K562 (cell line): ENCODE results near the gene AACS. TPM values are rescaled to one million over a fixed set of nuclear protein-coding genes. Genes with fewer than 3 reads are reported as not detected.
"Not testable (repeated sequence)": the region's sequence is repeated elsewhere in the genome, so short reads cannot be mapped to it uniquely, and the experiment has no call there.

Experiments
- ATAC-seq: fragments of 200-7000 bp; cut with Tn5 transposase; 3 replicates; pipeline ENCODE4 v1.9.1; 2020; ENCODE audit warnings: moderate library complexity
- BruUV-seq: library from RNA; stranded (reverse); fragments of 400-500 nt; replicated peaks from 2 replicates; lab custom pipeline; 2021; lab: Mats Ljungman, UMichigan
- CTCF ChIA-PET: fragments of 300-600 bp; formaldehyde crosslinking; extraction: SDS; loops from one replicate; lab custom pipeline; 2021; ENCODE audit warnings: low intra/inter-chr PET ratio; lab: Yijun Ruan, JAX
- POLR2A ChIA-PET: fragments of 300-600, 350-650 bp; sonication (Branson Sonifier 250); formaldehyde crosslinking; extraction: SDS; loops from one replicate; lab custom pipeline; 2021; ENCODE audit warnings: antibody characterized with exemption, inconsistent platforms; lab: Yijun Ruan, JAX
- DNase-seq, 4 experiments: peaks; one replicate each; pipeline versions ENCODE4 v3.0.0 to v3.0.0-alpha.2; 2011 to 2018; ENCODE audit warnings: low spot score in 3 of 4, mixed read lengths in 3 of 4; ENCODE audit errors: extremely low read depth in 1 of 4
- FAIRE-seq: peaks from 2 replicates; lab custom pipeline; 2011; peaks lifted over from hg19 to GRCh38; lab: Jason Lieb, UNC
- H2AFZ ChIP-seq: 2 replicates; pipeline ENCODE4 v1.6.0; 2011; ENCODE audit warnings: low read depth, low read length, control low read depth, inconsistent platforms
- H3K27ac ChIP-seq: fragments of 200-600 bp; 3 replicates; pipeline ENCODE4 v1.8.0; 2011; ENCODE audit warnings: low read depth, mild to moderate bottlenecking, control low read depth, inconsistent platforms, low read length, moderate library complexity, mixed read lengths; ENCODE audit errors: extremely low read depth
- H3K27me3 ChIP-seq, 2 experiments: fragments of 300-600 bp in 1 of 2; 2 replicates in 1 of 2; 3 replicates in 1 of 2; pipeline versions ENCODE4 v1.6.0 to v1.8.0; 2011; ENCODE audit warnings: inconsistent platforms in 2 of 2, low read length in 2 of 2, mild to moderate bottlenecking in 1 of 2, mixed read lengths in 1 of 2, moderate library complexity in 1 of 2; ENCODE audit not compliant: control insufficient read depth in 2 of 2, insufficient read depth in 2 of 2
- H3K36me3 ChIP-seq: fragments of 300-600 bp; 3 replicates; pipeline ENCODE4 v1.8.0; 2011; ENCODE audit warnings: mild to moderate bottlenecking, low read length, inconsistent platforms; ENCODE audit not compliant: control insufficient read depth, insufficient read depth
- H3K4me1 ChIP-seq, 2 experiments: fragments of 200-600 bp in 1 of 2; replicated peaks in 1 of 2; 2 replicates in 1 of 2; 3 replicates in 1 of 2; pipeline versions ENCODE4 v1.5.1 to v1.8.0; 2011; ENCODE audit warnings: inconsistent platforms in 2 of 2, low read length in 2 of 2, mild to moderate bottlenecking in 1 of 2, mixed read lengths in 1 of 2, moderate library complexity in 1 of 2; ENCODE audit not compliant: control insufficient read depth in 2 of 2, insufficient read depth in 2 of 2
- H3K4me2 ChIP-seq: 2 replicates; pipeline ENCODE4 v1.6.1; 2011; ENCODE audit warnings: low read length, control low read depth, inconsistent platforms, mixed read lengths; ENCODE audit not compliant: insufficient read depth
- H3K4me3 ChIP-seq: fragments of 200-600 bp; sonication (generic), shearing (Covaris generic); 2 replicates; pipeline ENCODE4 v1.5.1; 2016; ENCODE audit warnings: control low read depth, inconsistent platforms
- H3K79me2 ChIP-seq: fragments of 200-600 bp; 3 replicates; pipeline ENCODE4 v1.8.0; 2011; ENCODE audit warnings: low read length, inconsistent platforms; ENCODE audit not compliant: control insufficient read depth, insufficient read depth
- H3K9ac ChIP-seq, 2 experiments: 2 replicates each; pipeline versions ENCODE4 v1.6.0 to v1.6.1; 2011; ENCODE audit warnings: low read depth in 2 of 2, low read length in 2 of 2, control low read depth in 1 of 2, inconsistent platforms in 1 of 2, mild to moderate bottlenecking in 1 of 2, mixed read lengths in 1 of 2; ENCODE audit not compliant: insufficient read depth in 1 of 2
- H3K9me1 ChIP-seq: one replicate; pipeline ENCODE4 v1.6.0; 2011; ENCODE audit warnings: inconsistent platforms, mild to moderate bottlenecking, low read length, moderate library complexity; ENCODE audit not compliant: control insufficient read depth, insufficient read depth
- H3K9me3 ChIP-seq: replicated peaks from 2 replicates; pipeline ENCODE4 v1.5.1; 2011; ENCODE audit warnings: low read depth, low read length, inconsistent platforms; ENCODE audit not compliant: control insufficient read depth, insufficient read depth
- H4K20me1 ChIP-seq: replicated peaks from 2 replicates; pipeline ENCODE4 v1.6.1; 2011; ENCODE audit warnings: low read length, inconsistent platforms, mixed read lengths; ENCODE audit not compliant: control insufficient read depth, insufficient read depth
- BCOR ChIP-seq: fragments of 450-650 bp; IDR thresholded peaks from 2 replicates; pipeline ENCODE4 v1.6.1; 2016
- RBBP5 ChIP-seq: fragments of 200-600 bp; sonication (generic); IDR thresholded peaks from 2 replicates; pipeline ENCODE4 v1.6.1; 2012; ENCODE audit warnings: borderline replicate concordance, mild to moderate bottlenecking, low read length, control low read depth, inconsistent platforms; ENCODE audit not compliant: insufficient read depth, poor library complexity, severe bottlenecking
- SAFB2 ChIP-seq: fragments of 200-400 bp; formaldehyde crosslinking; IDR thresholded peaks from 2 replicates; pipeline ENCODE4 v1.6.1; 2018; ENCODE audit warnings: borderline replicate concordance, low read length, low read depth, moderate library complexity; ENCODE audit not compliant: severe bottlenecking
- ZNF121 ChIP-seq: sonication (generic); formaldehyde crosslinking; conservative IDR thresholded peaks from 2 replicates; pipeline ENCODE4 v1.8.0; 2022; ENCODE audit warnings: missing genetic modification reagents
- ZNF133 ChIP-seq: fragments of 250-450 bp; sonication (Bioruptor Pico); IDR thresholded peaks from 2 replicates; pipeline ENCODE4 v1.4.0; 2020; ENCODE audit warnings: mild to moderate bottlenecking
- WGBS: fragments of 100-300 bp; shearing (Covaris generic); methylation state at CpG from one replicate; pipeline ENCODE4 v1.1.6; 2016; ENCODE audit warnings: low coverage, mixed read lengths; ENCODE audit not compliant: insufficient coverage; ENCODE audit errors: missing lambda C conversion rate; 5-methylcytosine and 5-hydroxymethylcytosine counted together
- in situ Hi-C: fragments of 300-500 bp; cut with MboI; formaldehyde crosslinking; loops from 4 replicates; pipeline ENCODE4 v1.15.0; 2018; ENCODE audit warnings: inconsistent platforms, mixed read lengths
- intact Hi-C: fragments of 100-400 bp; cut with micrococcal nuclease; formaldehyde crosslinking; loops from 2 replicates; pipeline ENCODE4 v1.14.2; 2022
- polyA plus RNA-seq, 8 experiments: library from polyadenylated mRNA; depleted of rRNA in 4 of 8; stranded (reverse) in 5 of 8; unstranded in 3 of 8; fragments of >200 nt; fragmentation: Nextera tagmentation in 2 of 8; fragmentation: Illumina TruSeq in 1 of 8; extraction: Ambion mirVana in 2 of 8; extraction: Trizol in 1 of 8; gene quantifications; 2 replicates each; pipeline versions ENCODE4 v1.2.1 to v1.2.3, GENCODE V29; 2011 to 2014; ENCODE audit warnings: inconsistent platforms in 1 of 8, missing spikeins in 1 of 8
- total RNA-seq, 7 experiments: library from RNA; depleted of rRNA in 6 of 7; stranded (reverse); fragments of >200 nt in 6 of 7; fragmentation: Illumina TruSeq in 2 of 7; extraction: Trizol in 2 of 7; gene quantifications; 2 replicates each; pipeline versions ENCODE4 v1.2.1 to v1.2.3, GENCODE V29; 2011 to 2021; ENCODE audit warnings: low replicate concordance in 1 of 7
- TF ChIP-seq, protein P1 (sequence below): sonication (generic); formaldehyde crosslinking; IDR thresholded peaks from 2 replicates; pipeline ENCODE4 v1.8.0; 2022; ENCODE audit warnings: mild to moderate bottlenecking, missing genetic modification reagents
- TF ChIP-seq, protein P2 (sequence below), 3 experiments: IDR thresholded peaks in 2 of 3; conservative IDR thresholded peaks in 1 of 3; 2 replicates each; pipeline ENCODE4 v1.5.1; 2011 to 2012; ENCODE audit warnings: low read length in 3 of 3, mild to moderate bottlenecking in 3 of 3, control low read depth in 2 of 3, improper control_type of control experiment in 1 of 3, inconsistent platforms in 1 of 3, low read depth in 1 of 3, mixed read lengths in 1 of 3, moderate library complexity in 1 of 3; ENCODE audit not compliant: insufficient read depth in 2 of 3

Gene AACS
- total and polyA plus RNA-seq, 9 of the 15 experiments (the other 6 are each of a cell fraction or from before 2014, with no cell fraction given) = 2.4 to 13.0 (median 6.0) TPM

DNA sequence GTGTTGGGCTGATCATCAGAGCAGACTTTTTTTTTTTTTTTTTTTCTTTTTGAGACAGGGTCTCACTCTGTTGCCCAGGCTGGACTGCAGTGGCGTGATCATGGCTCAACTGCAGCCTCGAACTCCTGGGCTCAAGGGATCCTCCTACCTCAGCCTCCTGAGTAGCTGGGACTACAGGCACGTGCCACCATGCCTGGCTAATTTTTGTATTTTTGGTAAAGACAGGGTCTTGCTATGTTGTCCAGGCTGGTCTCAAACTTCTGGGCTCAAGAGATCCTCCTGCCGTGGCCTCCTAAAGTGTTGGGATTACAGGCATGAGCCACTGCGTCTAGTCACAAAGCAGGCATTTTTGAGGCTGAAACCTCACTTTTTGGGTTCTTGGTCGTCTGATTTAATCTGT, 23.0 kb downstream of the AACS start:
- H3K4me3 ChIP-seq, H3K27me3 ChIP-seq, ATAC-seq, H3K9me1 ChIP-seq, in situ Hi-C loops, DNase-seq, H3K9ac ChIP-seq, H3K27ac ChIP-seq, intact Hi-C loops, H3K4me2 ChIP-seq, FAIRE-seq, H3K79me2 ChIP-seq, CTCF ChIA-PET: not testable (repeated sequence)
- WGBS = 40% methylated on average over 6 of the region's 6 CpGs
- TF ChIP-seq ZNF121 (CRISPR knock-in tag) (peak; percentile 94), BCOR (0 out of 2 replicates have a peak, but pooled peaks have one; percentile 13)
- TF ChIP-seq, all 486 proteins: peak for 2; not testable (repeated sequence) for 484
- H4K20me1 ChIP-seq, H3K9me3 ChIP-seq, H2AFZ ChIP-seq, BruUV-seq: not testable (repeated sequence)
- H3K4me1 ChIP-seq = peaks cover 3 to 15% of the 10 kb centered on the region in 2 experiments; a peak in 4 of 5 replicates
- H3K36me3 ChIP-seq = peaks cover 22% of the 10 kb centered on the region; the same call in 2 of the 3 replicates
- POLR2A ChIA-PET = interaction anchor here (0.6 kb wide), 3 partner anchors 14 to 1505 kb away, joined by 3 to 4 read pairs (median 4); no protein-coding TSS in a partner anchor

DNA sequence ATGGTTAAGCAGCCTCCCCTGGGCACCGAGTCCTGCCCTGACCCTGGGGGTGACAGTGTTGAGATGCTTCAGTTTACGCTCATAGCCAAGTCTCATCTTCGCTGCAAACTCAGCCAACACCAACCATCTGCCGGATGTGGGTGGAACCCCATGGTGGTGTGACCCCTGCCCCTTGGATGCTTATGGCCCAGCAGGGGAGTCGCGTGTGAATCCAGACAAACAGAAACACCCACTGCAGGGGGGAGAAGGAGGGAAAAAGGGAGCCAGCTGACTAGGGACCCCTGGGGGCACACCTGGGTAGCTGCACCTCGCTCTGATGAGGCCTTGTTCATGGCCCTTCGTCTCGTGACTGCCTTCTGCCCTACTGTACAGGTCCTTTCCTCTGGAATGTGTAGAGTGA, 23.8 kb downstream of the AACS start:
- no TSS peak for BruUV-seq
- 56% methylated on average over 9 of the region's 9 CpGs for WGBS
- peak; percentile 37 for FAIRE-seq
- no peak for TF ChIP-seq RBBP5
- TF ChIP-seq, protein P1, sequence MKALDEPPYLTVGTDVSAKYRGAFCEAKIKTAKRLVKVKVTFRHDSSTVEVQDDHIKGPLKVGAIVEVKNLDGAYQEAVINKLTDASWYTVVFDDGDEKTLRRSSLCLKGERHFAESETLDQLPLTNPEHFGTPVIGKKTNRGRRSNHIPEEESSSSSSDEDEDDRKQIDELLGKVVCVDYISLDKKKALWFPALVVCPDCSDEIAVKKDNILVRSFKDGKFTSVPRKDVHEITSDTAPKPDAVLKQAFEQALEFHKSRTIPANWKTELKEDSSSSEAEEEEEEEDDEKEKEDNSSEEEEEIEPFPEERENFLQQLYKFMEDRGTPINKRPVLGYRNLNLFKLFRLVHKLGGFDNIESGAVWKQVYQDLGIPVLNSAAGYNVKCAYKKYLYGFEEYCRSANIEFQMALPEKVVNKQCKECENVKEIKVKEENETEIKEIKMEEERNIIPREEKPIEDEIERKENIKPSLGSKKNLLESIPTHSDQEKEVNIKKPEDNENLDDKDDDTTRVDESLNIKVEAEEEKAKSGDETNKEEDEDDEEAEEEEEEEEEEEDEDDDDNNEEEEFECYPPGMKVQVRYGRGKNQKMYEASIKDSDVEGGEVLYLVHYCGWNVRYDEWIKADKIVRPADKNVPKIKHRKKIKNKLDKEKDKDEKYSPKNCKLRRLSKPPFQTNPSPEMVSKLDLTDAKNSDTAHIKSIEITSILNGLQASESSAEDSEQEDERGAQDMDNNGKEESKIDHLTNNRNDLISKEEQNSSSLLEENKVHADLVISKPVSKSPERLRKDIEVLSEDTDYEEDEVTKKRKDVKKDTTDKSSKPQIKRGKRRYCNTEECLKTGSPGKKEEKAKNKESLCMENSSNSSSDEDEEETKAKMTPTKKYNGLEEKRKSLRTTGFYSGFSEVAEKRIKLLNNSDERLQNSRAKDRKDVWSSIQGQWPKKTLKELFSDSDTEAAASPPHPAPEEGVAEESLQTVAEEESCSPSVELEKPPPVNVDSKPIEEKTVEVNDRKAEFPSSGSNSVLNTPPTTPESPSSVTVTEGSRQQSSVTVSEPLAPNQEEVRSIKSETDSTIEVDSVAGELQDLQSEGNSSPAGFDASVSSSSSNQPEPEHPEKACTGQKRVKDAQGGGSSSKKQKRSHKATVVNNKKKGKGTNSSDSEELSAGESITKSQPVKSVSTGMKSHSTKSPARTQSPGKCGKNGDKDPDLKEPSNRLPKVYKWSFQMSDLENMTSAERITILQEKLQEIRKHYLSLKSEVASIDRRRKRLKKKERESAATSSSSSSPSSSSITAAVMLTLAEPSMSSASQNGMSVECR (CRISPR knock-in tag) = no peak
- TF ChIP-seq SAFB2 = no peak
- TF ChIP-seq ZNF133 (CRISPR knock-in tag) = no peak
- TF ChIP-seq, protein P2, sequence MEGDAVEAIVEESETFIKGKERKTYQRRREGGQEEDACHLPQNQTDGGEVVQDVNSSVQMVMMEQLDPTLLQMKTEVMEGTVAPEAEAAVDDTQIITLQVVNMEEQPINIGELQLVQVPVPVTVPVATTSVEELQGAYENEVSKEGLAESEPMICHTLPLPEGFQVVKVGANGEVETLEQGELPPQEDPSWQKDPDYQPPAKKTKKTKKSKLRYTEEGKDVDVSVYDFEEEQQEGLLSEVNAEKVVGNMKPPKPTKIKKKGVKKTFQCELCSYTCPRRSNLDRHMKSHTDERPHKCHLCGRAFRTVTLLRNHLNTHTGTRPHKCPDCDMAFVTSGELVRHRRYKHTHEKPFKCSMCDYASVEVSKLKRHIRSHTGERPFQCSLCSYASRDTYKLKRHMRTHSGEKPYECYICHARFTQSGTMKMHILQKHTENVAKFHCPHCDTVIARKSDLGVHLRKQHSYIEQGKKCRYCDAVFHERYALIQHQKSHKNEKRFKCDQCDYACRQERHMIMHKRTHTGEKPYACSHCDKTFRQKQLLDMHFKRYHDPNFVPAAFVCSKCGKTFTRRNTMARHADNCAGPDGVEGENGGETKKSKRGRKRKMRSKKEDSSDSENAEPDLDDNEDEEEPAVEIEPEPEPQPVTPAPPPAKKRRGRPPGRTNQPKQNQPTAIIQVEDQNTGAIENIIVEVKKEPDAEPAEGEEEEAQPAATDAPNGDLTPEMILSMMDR (IDR thresholded peaks at IDR 0.05 in 2 of 3, conservative IDR thresholded peaks at IDR 0.05 in 1 of 3; ENCODE audit: insufficient read depth in 2 of 3, low read depth in 1 of 3, low read length in 3 of 3) = peak; percentile 43 to 55 (median 48)

More for the DNA sequence above, 23.8 kb downstream of the AACS start:
- POLR2A ChIA-PET = interaction anchor here (0.6 to 1.1 kb wide), 5 partner anchors 16 to 1740 kb away, joined by 3 to 4 read pairs (median 3); no protein-coding TSS in a partner anchor
- Histone ChIP-seq H3K79me2 (no peaks in the 10 kb centered on the region), H4K20me1 (no peaks in the 10 kb centered on the region), H3K9me3 (no peaks in the 10 kb centered on the region), H3K27me3 (no peaks in the 10 kb centered on the region), H2AFZ (no peak overlapping the region), H3K9ac (no peak overlapping the region), H3K4me3 (no peak overlapping the region), H3K27ac (no peak overlapping the region), H3K36me3 (peaks cover 22% of the 10 kb centered on the region; the same call in 2 of the 3 replicates), H3K4me1 (peaks cover 3 to 22% of the 10 kb centered on the region in 2 experiments; a peak in 4 of 5 replicates), H3K9me1 (no peaks in the 10 kb centered on the region), H3K4me2 (no peak overlapping the region)
- DNase-seq (peak; percentile 21 to 66 (median 52)), ATAC-seq (peak; percentile 76)
- CTCF ChIA-PET = no interaction called here
- in situ Hi-C loops = no loop called here
- intact Hi-C loops = no loop called here
